NCI-H526 treated with DMSO at 0.1 percent for 48 hours (cell line): Measurements from ENCODE around the gene PXMP2.

Experiments used
- DNase-seq: peaks from one replicate; lab custom pipeline; 2025; lab: John Stamatoyannopoulos, UW

PXMP2 gene

DNA sequence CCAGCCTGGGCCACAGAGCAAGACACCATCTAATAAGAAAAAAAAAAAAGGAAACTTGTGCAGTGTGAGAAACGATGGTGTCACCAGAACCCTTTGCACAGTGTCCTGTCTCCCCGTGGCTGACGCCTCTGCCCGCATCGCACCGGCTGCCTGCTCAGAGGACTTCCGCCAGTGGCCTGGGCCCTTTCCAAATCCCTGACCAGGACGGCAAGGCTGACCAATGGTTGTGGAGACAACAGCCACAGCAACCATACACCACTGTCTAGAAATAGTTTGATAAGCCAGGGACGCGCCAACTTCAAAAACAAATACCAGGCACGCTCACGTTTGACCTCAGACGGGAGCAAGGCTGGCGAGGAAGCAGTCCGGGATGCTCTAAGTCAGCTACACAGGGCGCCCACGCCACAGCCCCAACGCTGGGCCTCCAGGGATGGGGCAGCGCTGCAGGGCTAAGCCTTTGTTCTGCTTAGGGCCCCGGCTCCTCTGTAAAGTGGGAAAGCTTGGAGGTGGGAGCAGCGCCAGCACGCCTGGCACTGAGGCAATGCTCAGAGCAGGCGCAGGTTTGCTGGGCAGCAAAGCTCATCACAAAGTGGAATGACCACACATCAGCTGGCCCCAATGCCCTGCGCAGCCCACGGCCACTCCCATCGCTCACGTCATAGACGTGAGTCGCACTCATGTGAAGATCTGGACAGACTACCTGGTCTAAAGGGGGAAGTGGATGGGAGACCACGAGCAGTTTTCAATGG is 35.8 kb downstream of the PXMP2 start:
- no peak for DNase-seq

DNA sequence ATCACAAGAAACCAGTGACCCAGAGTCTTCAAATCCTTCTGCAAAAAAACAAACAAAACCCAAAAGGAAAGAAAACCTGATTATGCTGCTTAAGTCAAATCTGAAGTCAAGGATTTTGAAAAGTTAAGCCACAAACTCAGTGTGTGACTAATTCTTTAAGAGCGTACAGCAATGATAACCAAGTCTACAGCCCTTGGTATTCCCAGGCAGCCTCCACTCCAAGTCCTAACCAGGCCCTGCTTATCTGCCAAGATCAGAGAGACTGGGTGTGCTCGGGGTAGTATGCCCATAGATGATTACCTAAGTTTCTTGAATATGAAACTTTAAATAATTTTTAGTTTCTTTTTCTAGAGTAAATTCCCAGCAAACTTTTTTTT is 36.4 kb downstream of the PXMP2 start:
- no peak for DNase-seq

DNA sequence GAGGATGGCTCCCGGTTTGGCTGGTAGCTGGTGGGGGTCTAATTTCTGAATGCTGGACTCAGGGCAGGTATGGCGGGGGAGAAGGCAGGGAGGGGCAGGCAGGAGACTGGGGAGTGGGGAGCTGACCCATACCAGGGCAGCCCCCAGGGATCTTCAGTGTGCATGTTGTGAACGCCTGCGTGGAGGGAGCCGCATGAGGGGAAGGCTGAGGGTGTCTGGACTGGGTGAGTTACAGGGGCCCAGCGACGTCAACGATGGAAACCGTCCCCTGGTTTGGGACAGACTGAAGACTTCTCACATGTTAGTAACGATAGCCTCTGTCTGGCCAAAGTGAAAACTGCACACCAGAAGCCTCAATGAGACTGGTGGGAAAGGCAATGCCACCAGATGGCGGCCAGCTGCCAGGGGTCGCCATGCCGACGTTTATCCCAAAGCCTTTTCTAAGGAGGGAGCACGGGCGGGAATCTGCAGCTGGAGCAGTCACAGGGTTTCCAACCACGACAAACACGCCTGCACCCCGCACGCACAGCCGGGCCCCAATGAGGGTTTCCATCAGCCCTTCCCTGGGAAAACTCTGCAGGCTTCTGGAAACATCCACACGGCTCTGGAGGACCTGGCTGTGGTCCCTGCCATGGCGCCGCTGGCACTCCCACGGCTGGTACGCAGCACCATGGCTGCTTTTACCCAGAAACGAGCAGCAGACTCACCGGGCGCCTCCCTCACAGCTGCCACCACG is 37.3 kb downstream of the PXMP2 start:
- no peak for DNase-seq

- DNase-seq = no peak
Measured at GRCh38 chr12:132726386-132726785, 39.0 kb downstream of the PXMP2 start.

- DNase-seq = no peak
Measured at GRCh38 chr12:132727091-132727794, 39.9 kb downstream of the PXMP2 start.

DNA sequence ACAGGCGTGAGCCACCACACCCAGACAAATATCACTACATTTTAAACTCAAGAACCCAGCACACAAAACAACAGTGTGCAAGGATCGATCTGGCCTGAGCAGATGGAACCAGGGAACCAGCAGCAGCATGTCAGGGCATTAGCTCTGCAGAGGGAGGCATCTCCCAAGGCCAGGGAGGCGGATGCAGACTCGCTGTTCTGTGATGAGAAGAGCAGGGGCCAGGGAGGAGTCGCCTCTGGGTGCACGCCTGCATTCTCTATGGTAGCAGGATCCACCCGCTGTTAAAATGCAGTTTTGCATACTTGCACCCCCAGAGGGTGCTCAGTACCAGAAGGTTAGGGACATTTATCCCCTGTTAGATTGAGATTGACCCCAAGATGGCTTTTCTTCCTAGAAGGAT is 41.1 kb downstream of the PXMP2 start:
- DNase-seq = no peak

- no peak for DNase-seq
Measured at GRCh38 chr12:132729541-132730320, 42.3 kb downstream of the PXMP2 start.

DNA sequence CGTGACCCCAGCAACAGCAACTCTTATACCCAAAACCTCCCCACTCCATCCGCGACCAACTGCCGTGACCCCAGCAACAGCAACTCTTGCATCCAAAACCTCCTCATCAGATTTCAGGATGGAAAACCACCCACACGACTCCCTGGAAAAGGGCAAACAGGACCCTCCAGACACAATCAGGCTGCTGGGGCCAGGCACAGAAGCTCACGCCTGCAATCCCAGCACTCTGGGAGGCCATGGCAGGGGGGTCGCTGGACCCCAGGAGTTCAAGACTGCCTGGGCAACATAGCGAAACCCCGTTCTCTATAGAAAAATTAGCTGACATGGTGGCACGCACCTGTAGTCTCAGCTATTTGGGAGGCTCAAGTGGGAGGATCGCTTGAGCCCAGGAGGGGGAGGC is 43.0 kb downstream of the PXMP2 start:
- no peak for DNase-seq

DNA sequence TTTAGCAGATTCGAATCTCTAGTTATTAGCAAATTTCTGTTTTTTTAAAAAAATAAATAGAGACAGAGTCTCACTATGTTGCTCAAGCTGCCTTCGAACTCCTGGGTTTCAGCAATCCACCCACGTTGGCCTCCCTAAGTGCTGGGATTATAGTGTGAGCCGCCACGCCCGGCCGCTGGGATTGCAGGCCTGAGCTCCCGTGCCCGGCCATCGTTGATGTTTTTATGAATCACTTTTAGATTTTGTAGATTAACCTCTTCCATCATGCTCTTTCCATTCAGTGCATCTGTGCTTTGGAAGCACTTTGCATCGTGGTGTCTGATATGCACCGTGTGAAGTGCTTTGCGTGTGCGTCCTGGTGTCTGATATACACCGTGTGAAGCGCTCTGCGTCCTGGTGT is 44.2 kb downstream of the PXMP2 start:
- no peak for DNase-seq

GRCh38 chr12:132734206-132734605 is 46.8 kb downstream of the PXMP2 start:
- DNase-seq = no peak

DNA sequence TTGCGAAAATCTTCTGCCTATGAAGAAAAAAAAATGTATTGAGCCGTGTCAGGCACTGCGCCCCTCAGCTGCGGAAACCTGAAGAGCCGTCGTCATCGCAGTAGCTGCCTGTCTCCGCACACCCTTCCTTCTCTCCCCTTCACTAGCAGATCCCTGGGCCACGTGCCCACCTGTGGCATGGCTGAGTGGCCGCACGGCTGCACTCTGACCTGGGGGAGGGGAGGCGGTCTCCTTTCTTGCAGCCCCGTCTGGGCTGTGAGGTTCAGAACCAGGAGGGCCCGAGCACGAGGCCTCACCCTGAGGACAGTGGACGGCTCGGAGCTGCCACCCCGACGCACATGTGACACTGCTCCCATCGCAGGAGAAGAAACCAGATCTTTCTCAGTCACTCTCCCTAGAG is 48.1 kb downstream of the PXMP2 start:
- DNase-seq = no peak

GRCh38 chr12:132736378-132736777 is 49.0 kb downstream of the PXMP2 start:
- DNase-seq = no peak

GRCh38 chr12:132736913-132737312 is 49.5 kb downstream of the PXMP2 start:
- no peak for DNase-seq

- no peak for DNase-seq
Measured at GRCh38 chr12:132739600-132740312, 52.4 kb downstream of the PXMP2 start.

DNA sequence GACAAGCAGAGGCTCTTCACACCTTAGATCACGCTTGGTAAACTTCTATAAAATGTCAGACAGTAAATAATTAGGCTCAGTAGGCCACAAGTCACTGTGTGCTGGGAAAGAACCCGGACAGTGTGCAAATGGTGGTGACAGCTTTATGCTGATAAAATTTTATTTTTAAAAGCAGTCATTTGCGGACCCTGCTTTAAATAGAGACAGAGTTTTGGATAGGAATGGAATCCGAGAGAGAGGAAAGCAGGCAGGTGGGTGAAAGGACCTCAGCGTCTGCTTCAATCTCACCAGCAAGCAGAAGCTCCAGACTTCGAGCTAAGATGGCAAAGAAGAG is 52.9 kb downstream of the PXMP2 start:
- no peak for DNase-seq

GRCh38 chr12:132740652-132741051 is 53.3 kb downstream of the PXMP2 start:
- no peak for DNase-seq

DNA sequence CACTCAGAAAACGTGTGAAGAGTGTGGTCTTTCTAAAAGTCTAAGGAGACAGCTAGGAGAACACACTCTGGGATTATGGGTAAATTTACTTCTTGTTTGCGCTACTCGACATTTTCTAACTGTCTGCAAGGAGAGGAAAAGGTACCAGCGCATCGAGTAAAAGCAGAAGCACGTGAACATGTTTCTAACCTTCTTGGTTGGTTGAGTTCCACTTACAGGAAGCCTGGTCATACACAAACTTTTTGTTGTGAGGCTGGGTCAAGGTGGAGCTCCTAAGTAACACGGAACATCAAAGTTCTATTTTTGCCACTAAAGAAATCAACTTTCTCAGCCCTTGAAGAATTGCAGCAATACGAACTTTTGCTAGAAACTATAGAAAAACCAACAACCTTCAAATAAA is 54.2 kb downstream of the PXMP2 start:
- no peak for DNase-seq

GRCh38 chr12:132743831-132744230 is 56.4 kb downstream of the PXMP2 start:
- DNase-seq = no peak

DNA sequence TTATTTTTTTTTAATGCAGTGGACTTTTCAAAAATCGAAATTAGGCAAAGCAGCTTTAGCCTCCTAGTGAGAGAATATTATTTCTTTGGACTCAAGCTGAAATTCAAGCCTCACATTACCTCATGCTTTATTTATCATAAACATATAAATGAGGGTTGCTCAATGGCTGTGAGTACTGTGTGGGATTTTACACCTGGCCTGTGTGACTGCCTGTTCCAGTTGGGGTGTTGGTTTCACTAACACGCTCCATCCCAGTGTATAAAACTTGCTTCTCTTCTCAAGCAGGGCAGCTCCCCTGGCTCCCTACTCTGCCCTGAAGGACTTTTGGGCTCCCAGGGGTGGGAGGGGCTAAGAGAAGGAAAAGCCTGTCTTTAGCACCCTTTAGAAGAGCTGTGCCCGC is 59.2 kb downstream of the PXMP2 start:
- no peak for DNase-seq

DNA sequence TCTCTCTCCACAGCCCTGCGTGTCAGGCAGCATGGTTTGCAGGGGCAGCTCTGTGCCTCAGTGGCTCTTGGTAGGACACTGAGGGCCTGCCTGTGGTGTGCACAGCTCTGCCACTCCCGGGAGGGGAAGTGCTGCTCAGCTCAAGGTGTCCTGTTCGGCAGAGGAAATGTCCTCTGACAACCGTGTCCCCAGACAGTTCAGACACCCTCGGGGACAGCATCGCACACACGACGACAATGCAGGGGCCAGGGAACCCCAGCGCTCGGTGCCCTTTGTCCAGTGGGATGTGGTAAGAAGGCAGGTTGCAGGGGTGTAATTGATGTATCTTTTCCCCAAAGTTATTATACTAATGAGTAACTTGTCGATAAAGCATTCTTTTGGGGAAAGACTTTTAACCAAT is 60.0 kb downstream of the PXMP2 start:
- DNase-seq = no peak

- DNase-seq = no peak
Measured at GRCh38 chr12:132747896-132748295, 60.5 kb downstream of the PXMP2 start.

DNA sequence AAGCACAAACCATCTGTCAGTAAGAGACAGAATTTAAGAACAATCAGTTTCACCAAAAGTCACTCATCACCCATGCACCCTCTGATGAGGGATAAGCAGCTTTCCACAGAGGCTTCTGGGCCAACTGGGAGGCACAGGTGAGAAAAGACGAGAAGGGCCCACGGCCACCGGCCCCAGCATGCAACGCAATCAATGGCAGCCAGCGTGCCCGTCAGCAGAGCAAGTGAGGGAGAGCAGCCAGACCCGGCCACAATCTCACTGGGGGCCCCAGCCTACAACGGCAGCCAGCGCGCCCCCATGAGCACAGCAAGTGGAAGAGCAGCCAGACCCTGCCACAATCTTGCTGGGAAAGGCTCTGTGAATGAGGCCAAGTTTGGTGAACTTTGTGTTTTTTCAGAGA is 60.9 kb downstream of the PXMP2 start:
- DNase-seq = no peak
